ENCODE data around the gene SLC35A5.

- no peak for TF ChIP-seq CTCF (IDR thresholded peaks at IDR 0.05)
- no peak for TF ChIP-seq POLR2AphosphoS5 (IDR thresholded peaks at IDR 0.05)
These were observed 55.4 kb downstream of the SLC35A5 start for GRCh38 chr3:112617285-112617684.
